GM15510 (cell line): ENCODE measurements around the gene GADD45B.

Experiments used
- POLR2A ChIP-seq: IDR thresholded peaks from 3 replicates; pipeline ENCODE4 v1.6.1; 2011; ENCODE audit warnings: borderline replicate concordance; ENCODE audit not compliant: insufficient read length; ENCODE audit errors: extremely low read depth

Gene GADD45B

GRCh38 chr19:2503521-2504109, 27.7 kb downstream of the GADD45B start:
- TF ChIP-seq POLR2A: no peak

GRCh38 chr19:2507109-2507508, 31.2 kb downstream of the GADD45B start:
- TF ChIP-seq POLR2A: no peak

- TF ChIP-seq POLR2A: no peak
Observed at GRCh38 chr19:2509096-2509495, 33.2 kb downstream of the GADD45B start.

- TF ChIP-seq POLR2A: no peak
Observed at GRCh38 chr19:2511570-2511969, 35.6 kb downstream of the GADD45B start.

GRCh38 chr19:2511991-2512390, 36.1 kb downstream of the GADD45B start:
- no peak for TF ChIP-seq POLR2A

- no peak for TF ChIP-seq POLR2A
Observed at GRCh38 chr19:2512523-2513431, 36.9 kb downstream of the GADD45B start.

- no peak for TF ChIP-seq POLR2A
Observed at GRCh38 chr19:2514981-2515518, 39.1 kb downstream of the GADD45B start.

- TF ChIP-seq POLR2A: no peak
Observed at GRCh38 chr19:2516727-2517126, 40.8 kb downstream of the GADD45B start.

GRCh38 chr19:2517881-2518601, 42.1 kb downstream of the GADD45B start:
- TF ChIP-seq POLR2A: no peak

GRCh38 chr19:2519482-2519881, 43.6 kb downstream of the GADD45B start:
- no peak for TF ChIP-seq POLR2A

GRCh38 chr19:2523630-2524311, 47.8 kb downstream of the GADD45B start:
- TF ChIP-seq POLR2A: no peak

- TF ChIP-seq POLR2A: no peak
Observed at GRCh38 chr19:2524361-2524839, 48.5 kb downstream of the GADD45B start.

GRCh38 chr19:2524840-2525723, 49.2 kb downstream of the GADD45B start:
- TF ChIP-seq POLR2A: no peak
